ENCODE data around the gene TTC19.
A peak's percentile ranks its signal among the peaks of the same experiment; 100 is the strongest.

Gene TTC19, protein sequence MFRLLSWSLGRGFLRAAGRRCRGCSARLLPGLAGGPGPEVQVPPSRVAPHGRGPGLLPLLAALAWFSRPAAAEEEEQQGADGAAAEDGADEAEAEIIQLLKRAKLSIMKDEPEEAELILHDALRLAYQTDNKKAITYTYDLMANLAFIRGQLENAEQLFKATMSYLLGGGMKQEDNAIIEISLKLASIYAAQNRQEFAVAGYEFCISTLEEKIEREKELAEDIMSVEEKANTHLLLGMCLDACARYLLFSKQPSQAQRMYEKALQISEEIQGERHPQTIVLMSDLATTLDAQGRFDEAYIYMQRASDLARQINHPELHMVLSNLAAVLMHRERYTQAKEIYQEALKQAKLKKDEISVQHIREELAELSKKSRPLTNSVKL

DNA sequence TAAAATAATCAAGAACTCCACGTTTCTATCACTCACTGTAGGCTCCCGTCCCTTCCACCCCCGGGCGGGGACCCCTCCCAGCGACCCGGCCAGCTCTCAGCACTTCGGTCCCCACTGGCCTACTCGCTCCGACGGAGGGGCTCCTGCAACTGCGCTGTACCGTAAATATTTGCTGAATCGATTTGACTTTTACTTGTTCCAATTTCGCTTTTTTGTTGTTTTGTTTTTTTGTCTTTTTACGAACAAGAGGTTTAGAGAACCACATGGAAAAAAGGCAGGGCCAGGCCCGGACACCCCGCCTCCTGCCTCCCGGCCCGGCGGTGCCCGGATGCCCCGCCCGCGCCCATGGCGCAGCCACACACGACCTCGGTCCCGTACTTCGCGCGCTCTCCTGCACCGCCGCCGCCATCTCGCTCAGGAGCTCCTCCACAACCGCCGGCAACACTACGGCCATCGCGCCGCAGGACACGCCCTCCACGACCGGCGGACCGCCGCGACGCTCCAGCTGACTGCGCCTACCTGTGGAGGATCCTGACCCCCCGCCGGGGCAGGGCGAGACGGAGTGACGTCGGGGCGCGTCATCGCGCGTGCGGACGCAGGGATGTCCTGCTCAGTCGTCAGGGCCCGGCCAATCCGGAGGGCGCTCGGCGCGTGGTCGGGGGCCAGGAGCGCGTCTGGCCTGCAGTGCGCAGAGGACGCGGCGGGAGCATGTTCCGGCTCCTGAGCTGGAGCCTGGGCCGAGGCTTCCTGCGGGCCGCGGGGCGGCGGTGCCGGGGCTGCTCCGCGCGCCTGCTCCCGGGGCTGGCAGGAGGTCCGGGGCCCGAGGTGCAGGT lies at the start of gene TTC19, which contains the start of gene ZSWIM7:
Gene TTC19 (plus strand): TSS at position 684 of the 833 bp plus-strand sequence. CDS start 25 bp downstream, at position 709.
Gene ZSWIM7 (minus strand): TSS at position 564 of the 833 bp plus-strand sequence. CDS start 110 bp downstream, at position 454.
- DNase-seq, result peak; percentile 95
- in situ Hi-C loops (cut with MboI; ENCODE audit: low pct_unique_long_range_greater_than_20kb, low sequenced_read_pairs), result no loop called here

- in situ Hi-C loops (cut with MboI; ENCODE audit: low pct_unique_long_range_greater_than_20kb, low sequenced_read_pairs), result no loop called here
- DNase-seq, result no peak
Observed at GRCh38 chr17:15951368-15952047, 48.1 kb upstream of the TTC19 start.

DNA sequence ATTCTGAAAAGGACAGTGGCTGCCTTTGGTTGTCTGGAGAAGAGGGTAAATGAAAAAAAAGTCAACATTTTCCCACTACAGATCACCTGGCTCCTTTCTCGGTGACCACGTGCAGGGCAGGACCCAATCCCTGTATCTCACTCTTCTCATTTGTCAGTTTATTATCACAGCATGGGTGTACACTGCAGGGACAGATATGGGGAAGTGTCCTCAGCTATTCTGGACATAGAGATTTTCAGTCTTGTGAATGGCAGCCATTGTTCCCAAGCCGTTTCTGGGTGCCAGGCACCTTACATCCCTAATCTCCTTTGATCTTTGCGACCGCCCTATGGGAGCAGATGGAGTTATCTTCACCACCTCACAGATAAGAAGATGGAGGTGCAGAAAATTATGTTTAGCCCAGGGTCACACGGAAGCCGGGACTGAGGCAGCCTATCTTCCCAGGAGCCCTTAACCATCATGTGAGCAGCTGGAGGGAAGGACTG lies 47.5 kb upstream of the TTC19 start:
- in situ Hi-C loops (cut with MboI; ENCODE audit: low pct_unique_long_range_greater_than_20kb, low sequenced_read_pairs), result no loop called here
- no peak for DNase-seq

- DNase-seq, result no peak
- in situ Hi-C loops (cut with MboI; ENCODE audit: low pct_unique_long_range_greater_than_20kb, low sequenced_read_pairs), result no loop called here
Observed at GRCh38 chr17:15952916-15953790, 46.5 kb upstream of the TTC19 start.

- DNase-seq, result no peak
- in situ Hi-C loops (cut with MboI; ENCODE audit: low pct_unique_long_range_greater_than_20kb, low sequenced_read_pairs), result no loop called here
Observed at GRCh38 chr17:15954222-15954621, 45.4 kb upstream of the TTC19 start.

DNA sequence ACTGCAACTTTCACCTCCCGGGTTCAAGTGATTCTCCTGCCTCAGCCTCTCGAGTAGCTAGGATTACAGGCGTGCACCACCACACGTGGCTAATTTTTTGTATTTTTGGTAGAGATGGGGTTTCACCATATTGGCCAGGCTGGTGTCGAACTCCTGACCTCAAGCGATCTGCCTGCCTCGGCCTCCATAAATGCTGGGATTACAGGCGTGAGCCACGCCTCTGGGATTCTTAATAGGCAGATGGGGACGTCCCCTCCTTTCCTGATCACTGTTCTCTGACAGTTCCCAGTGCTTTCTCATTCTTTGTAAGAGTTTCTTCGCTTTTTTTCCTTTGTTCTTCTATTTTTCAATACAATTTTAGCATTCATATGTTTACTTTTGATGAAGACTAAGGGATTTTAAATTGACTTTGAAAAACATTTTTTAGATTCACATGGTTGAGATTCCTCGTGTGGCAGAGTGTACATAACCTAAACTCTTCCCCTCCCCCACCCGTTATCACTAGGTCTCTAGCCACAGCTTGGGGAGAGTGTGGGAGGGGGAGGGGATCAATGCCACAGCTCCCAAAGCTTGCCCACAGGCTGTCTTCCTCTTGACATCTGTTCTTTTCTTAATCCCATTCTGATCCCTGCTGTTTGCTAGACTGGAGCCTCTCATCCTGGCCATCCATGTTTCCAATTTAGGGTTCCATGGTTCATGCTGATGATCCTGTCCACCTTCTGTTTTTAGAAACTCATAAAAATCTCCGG lies 43.7 kb upstream of the TTC19 start:
- DNase-seq, result peak; percentile 75
- in situ Hi-C loops (cut with MboI; ENCODE audit: low pct_unique_long_range_greater_than_20kb, low sequenced_read_pairs), result no loop called here

DNA sequence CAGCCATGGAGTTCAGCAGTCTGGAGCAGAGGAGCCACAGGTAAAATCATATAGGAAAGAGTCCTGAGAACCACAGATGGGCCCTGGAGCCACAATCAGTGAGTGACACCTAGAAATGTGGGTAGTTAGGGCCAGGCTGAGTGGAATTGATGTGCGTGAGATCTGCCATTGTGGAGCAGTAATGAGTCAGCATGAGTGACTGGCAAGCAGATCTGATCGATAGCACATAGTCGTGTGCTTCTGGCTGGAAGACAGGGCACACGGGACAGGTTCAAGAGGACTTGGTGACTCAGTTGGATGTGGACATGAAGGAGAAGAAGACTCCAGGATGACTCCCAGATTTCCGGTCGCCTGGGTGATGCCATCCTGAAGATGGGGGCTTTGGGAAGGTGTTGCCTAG lies 42.4 kb upstream of the TTC19 start:
- DNase-seq, result no peak
- in situ Hi-C loops (cut with MboI; ENCODE audit: low pct_unique_long_range_greater_than_20kb, low sequenced_read_pairs), result no loop called here

DNA sequence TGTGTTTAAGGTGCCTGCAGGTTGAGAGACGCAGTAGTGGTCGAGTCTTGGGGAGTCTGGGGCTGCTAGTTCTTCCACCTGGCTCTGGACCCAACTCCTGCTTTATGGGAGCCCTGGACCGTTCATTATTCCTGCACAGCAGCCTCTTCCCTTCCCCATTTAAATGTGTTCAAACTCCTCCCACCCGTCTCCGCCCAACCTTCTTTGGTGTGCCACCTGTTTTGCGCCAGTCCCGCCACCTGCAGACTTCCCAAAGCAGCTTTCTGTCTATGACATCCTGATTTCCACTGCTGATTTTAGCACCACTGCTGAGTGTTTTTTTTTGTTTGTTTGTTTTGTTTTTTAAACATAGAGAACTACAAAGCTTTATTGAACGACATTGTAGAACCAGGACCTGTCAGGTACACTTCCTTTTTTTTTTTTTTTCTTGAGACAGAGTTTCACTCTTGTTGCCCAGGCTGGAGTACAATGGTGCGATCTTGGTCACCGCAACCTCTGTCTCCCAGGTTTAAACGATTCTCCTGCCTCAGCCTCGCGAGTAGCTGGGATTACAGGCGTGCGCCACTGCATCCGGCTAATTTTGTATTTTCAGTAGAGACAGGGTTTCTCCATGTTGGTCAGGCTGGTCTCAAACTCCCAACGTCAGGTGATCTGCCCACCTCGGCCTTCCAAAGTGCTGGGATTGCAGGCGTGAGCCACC lies 41.9 kb upstream of the TTC19 start:
- no peak for DNase-seq
- in situ Hi-C loops (cut with MboI; ENCODE audit: low pct_unique_long_range_greater_than_20kb, low sequenced_read_pairs), result no loop called here

DNA sequence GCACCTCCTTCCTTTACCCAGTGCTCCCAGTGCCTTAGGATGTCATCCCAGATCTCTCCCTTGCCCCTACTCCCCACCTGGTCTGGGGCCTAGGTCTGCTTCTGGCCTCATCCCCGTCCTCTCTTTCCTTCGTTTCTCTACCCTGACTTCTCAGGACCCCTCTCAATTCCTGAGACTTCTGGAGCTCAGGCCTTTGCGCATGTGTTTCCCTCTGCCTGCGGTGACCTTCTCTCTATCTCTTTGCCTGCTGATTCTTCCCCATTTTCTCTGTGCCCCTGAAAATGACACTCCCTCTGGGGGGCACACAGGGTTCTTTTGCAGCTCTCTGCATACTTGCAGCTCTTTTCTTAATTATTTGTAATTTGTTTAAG lies 41.2 kb upstream of the TTC19 start:
- in situ Hi-C loops (cut with MboI; ENCODE audit: low pct_unique_long_range_greater_than_20kb, low sequenced_read_pairs), result no loop called here
- DNase-seq, result no peak

- in situ Hi-C loops (cut with MboI; ENCODE audit: low pct_unique_long_range_greater_than_20kb, low sequenced_read_pairs), result no loop called here
- no peak for DNase-seq
Observed at GRCh38 chr17:15963670-15964110, 35.9 kb upstream of the TTC19 start.

- in situ Hi-C loops (cut with MboI; ENCODE audit: low pct_unique_long_range_greater_than_20kb, low sequenced_read_pairs), result no loop called here
- no peak for DNase-seq
Observed at GRCh38 chr17:15965528-15965927, 34.1 kb upstream of the TTC19 start.

DNA sequence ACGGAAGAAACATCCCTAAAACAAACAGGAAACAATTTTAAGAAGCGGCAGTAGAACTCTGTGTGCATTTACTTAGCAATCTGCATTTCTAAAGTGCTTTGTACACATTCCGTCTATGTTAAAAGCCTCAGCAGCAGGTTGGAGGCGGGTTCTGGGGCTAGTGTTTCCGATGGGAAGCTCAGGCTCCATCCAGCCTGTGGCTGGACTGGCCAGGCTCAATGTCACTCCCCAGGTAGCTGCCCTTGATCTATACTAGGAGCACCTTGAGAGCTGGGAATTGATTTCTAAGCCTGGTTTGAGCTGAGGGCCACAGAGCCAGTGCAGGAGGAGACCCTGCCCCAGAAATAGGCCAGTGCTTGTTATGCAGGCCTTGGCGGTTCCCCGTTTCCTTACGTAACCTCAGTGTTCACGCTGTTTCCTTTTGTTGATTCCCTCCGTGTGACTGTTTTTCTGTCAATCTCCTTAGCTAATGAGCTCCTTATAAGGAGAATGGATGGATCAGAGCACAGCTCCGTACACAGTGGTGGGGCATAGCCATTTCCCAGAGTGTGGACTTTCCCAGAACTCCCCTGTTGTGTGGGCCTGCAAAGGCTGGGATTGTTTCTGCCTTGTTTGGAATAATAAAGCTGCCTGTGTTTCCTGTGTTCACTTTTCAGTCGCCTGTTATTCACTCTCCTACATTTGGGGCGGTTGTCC lies 33.3 kb upstream of the TTC19 start:
- peak; percentile 34 for DNase-seq

DNA sequence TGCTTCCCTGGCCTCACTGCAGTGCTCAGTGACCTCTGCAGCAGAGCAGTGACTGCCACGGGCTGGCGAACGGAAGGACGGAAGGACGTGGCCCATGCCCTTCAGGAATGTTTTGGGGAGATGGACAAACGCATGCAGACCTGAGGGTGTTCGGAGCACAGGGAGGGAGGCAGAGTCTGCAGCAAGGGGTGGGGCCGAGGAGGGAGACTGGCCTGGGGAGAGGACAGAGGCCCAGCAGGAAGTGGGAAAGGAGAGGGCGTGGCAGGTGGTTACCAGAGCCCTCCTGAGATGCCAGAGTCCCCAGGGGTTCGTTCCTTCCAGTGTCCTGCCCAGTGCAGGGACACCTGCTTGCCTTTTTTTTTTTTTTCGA lies 32.8 kb upstream of the TTC19 start:
- in situ Hi-C loops (cut with MboI; ENCODE audit: low pct_unique_long_range_greater_than_20kb, low sequenced_read_pairs), result no loop called here
- peak; percentile 38 for DNase-seq

More for the DNA sequence above, 33.3 kb upstream of the TTC19 start:
- in situ Hi-C loops (cut with MboI; ENCODE audit: low pct_unique_long_range_greater_than_20kb, low sequenced_read_pairs), result no loop called here

DNA sequence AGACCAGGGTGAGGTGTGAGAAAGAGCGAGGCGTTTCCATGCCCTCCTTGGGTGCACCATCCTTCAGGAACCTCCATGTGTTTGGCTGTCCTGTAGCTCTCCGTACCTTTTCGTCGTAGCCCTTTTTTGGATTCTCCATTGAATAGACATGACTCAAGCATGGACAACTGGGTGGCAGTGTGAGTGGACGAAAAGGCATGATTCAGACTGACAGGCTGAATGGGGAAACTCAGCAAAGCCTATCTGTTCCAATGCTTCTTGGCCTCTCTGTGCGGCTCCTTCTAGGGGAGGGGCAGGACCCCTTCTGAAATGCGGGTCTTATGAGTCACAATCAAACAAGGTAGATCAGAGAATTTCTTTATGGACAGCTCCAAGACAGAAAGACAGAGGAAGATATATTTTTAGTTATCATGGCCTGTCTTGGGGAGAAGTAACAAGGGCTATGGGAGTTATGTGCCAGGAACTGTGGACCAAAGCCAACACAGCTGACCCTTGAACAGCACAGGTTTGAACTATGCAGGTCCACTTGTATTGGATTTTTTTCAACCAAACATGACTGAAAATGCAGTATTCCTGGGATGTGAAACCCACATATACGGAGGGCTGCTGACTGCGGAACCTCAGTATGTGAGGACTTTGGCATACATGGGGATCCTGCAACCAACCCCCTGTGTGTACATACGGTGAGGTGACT lies 31.8 kb upstream of the TTC19 start:
- in situ Hi-C loops (cut with MboI; ENCODE audit: low pct_unique_long_range_greater_than_20kb, low sequenced_read_pairs), result no loop called here
- DNase-seq, result no peak

DNA sequence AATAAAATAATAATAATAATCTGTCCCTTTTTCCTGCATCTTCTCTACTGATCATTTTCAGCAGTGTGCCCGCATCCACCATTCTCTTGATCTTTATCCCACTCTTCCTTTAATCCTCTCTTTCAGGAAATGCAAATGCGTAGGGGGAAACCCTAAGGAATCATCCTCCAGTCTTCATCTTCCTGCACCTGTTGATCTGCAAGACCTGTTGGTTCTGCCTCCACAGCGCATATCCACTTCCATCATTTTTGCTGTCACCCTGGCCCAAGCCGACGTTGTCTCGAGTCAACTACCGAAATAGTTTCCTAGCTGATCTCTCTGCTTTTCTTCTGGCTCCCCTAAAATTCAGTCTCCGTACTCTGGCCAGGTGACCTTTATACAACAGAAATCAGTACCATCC lies 30.2 kb upstream of the TTC19 start:
- in situ Hi-C loops (cut with MboI; ENCODE audit: low pct_unique_long_range_greater_than_20kb, low sequenced_read_pairs), result no loop called here

GRCh38 chr17:15970500-15970899 lies 29.1 kb upstream of the TTC19 start:
- DNase-seq, result no peak
- in situ Hi-C loops (cut with MboI; ENCODE audit: low pct_unique_long_range_greater_than_20kb, low sequenced_read_pairs), result no loop called here

More for the DNA sequence above, 30.2 kb upstream of the TTC19 start:
- DNase-seq, result no peak
